SK-N-SH (cell line): Measurements from ENCODE around the gene ZNF398. TPM values are rescaled to one million over a fixed set of nuclear protein-coding genes. Genes with fewer than 3 reads are reported as not detected.

ENCODE experiments used
- CTCF ChIA-PET: fragments of 300-600, 350-600 bp; formaldehyde crosslinking; extraction: SDS; loops from one replicate; lab custom pipeline; 2021; lab: Yijun Ruan, JAX
- POLR2A ChIA-PET: fragments of 350-600 bp; sonication (Branson Sonifier 250); formaldehyde crosslinking; extraction: SDS; loops from one replicate; lab custom pipeline; 2020; ENCODE audit warnings: antibody characterized with exemption, inconsistent platforms; lab: Yijun Ruan, JAX
- DNase-seq: peaks from one replicate; pipeline ENCODE4 v3.0.0; 2012
- H2AFZ ChIP-seq: fragments of 200-600 bp; sonication (generic); 2 replicates; pipeline ENCODE4 v1.8.1; 2016; ENCODE audit warnings: antibody characterized with exemption, mild to moderate bottlenecking, low read depth
- H3F3A ChIP-seq: fragments of 200-600 bp; sonication (generic); replicated peaks from 2 replicates; pipeline ENCODE3; 2016; ENCODE audit warnings: antibody characterized with exemption, mild to moderate bottlenecking; ENCODE audit not compliant: insufficient read depth
- H3K27ac ChIP-seq, 2 experiments: fragments of 200-500 bp in 1 of 2; fragments of 200-600 bp in 1 of 2; sonication (Bioruptor generic) in 1 of 2; sonication (generic), shearing (Covaris generic) in 1 of 2; 2 replicates each; pipeline versions ENCODE4 v1.5.1 to v1.6.1; 2014 to 2016; ENCODE audit warnings: low read depth in 2 of 2, inconsistent platforms in 1 of 2, low read length in 1 of 2, mild to moderate bottlenecking in 1 of 2, mixed read lengths in 1 of 2
- H3K27me3 ChIP-seq: fragments of 200-600 bp; sonication (generic), shearing (Covaris generic); 2 replicates; pipeline ENCODE4 v1.6.1; 2016; ENCODE audit warnings: mixed run types; ENCODE audit not compliant: insufficient read depth
- H3K36me3 ChIP-seq, 2 experiments: fragments of 200-500 bp in 1 of 2; fragments of 200-600 bp in 1 of 2; sonication (Bioruptor generic) in 1 of 2; sonication (generic) in 1 of 2; replicated peaks in 1 of 2; 2 replicates each; pipeline versions ENCODE3 to v1.5.1; 2014 to 2016; ENCODE audit warnings: low read length in 1 of 2, mild to moderate bottlenecking in 1 of 2; ENCODE audit not compliant: insufficient read depth in 2 of 2, control insufficient read depth in 1 of 2
- H3K4me1 ChIP-seq, 2 experiments: fragments of 200-500 bp in 1 of 2; fragments of 200-600 bp in 1 of 2; sonication (Bioruptor generic) in 1 of 2; sonication (generic), shearing (Covaris generic) in 1 of 2; 2 replicates each; pipeline versions ENCODE4 v1.5.1 to v1.6.1; 2014 to 2016; ENCODE audit warnings: low read depth in 1 of 2, low read length in 1 of 2, mixed run types in 1 of 2; ENCODE audit not compliant: insufficient read depth in 2 of 2, control insufficient read depth in 1 of 2
- H3K4me2 ChIP-seq: fragments of 200-600 bp; sonication (generic), shearing (Covaris generic); 2 replicates; pipeline ENCODE4 v1.6.1; 2017; ENCODE audit warnings: mixed run types
- H3K4me3 ChIP-seq, 2 experiments: fragments of 200-500 bp in 1 of 2; fragments of 200-600 bp in 1 of 2; sonication (Bioruptor generic) in 1 of 2; sonication (generic), shearing (Covaris generic) in 1 of 2; 2 replicates each; pipeline versions ENCODE4 v1.5.1 to v1.8.1; 2014 to 2016; ENCODE audit warnings: low read depth in 2 of 2, inconsistent platforms in 1 of 2, low read length in 1 of 2, mild to moderate bottlenecking in 1 of 2, mixed read lengths in 1 of 2, moderate library complexity in 1 of 2
- H3K79me2 ChIP-seq: fragments of 200-600 bp; sonication (generic); 2 replicates; pipeline ENCODE4 v1.8.1; 2017; ENCODE audit warnings: mild to moderate bottlenecking; ENCODE audit not compliant: insufficient read depth
- H3K9ac ChIP-seq: fragments of 200-600 bp; sonication (generic); 2 replicates; pipeline ENCODE4 v1.6.1; 2017; ENCODE audit warnings: mixed run types
- H3K9me2 ChIP-seq: fragments of 200-600 bp; sonication (generic); 2 replicates; pipeline ENCODE4 v1.6.1; 2017; ENCODE audit warnings: mixed run types
- H3K9me3 ChIP-seq: fragments of 200-600 bp; sonication (generic); 2 replicates; pipeline ENCODE4 v1.6.1; 2017; ENCODE audit warnings: mixed run types, mild to moderate bottlenecking, moderate library complexity
- H4K20me1 ChIP-seq: fragments of 200-600 bp; sonication (generic); 2 replicates; pipeline ENCODE4 v1.6.1; 2017; ENCODE audit warnings: mild to moderate bottlenecking, mixed run types; ENCODE audit not compliant: insufficient read depth
- CTCF ChIP-seq: fragments of 200-600 bp; sonication (generic); IDR thresholded peaks from 2 replicates; pipeline ENCODE4 v1.6.1; 2017; ENCODE audit warnings: antibody characterized with exemption, mild to moderate bottlenecking, moderate library complexity
- ELF1 ChIP-seq: IDR thresholded peaks from 2 replicates; pipeline ENCODE4 v1.4.0; 2012
- EP300 ChIP-seq, 2 experiments: IDR thresholded peaks; 2 replicates each; pipeline versions ENCODE4 v1.4.0 to v1.6.1; 2012; ENCODE audit warnings: borderline replicate concordance in 1 of 2, low read depth in 1 of 2, low read length in 1 of 2
- EZH2phosphoT487 ChIP-seq: fragments of 200-600 bp; sonication (generic); IDR thresholded peaks from 2 replicates; pipeline ENCODE4 v1.6.1; 2017; ENCODE audit warnings: low read depth, mixed run types, mild to moderate bottlenecking, antibody characterized with exemption, moderate library complexity, borderline replicate concordance
- FOSL2 ChIP-seq: IDR thresholded peaks from 2 replicates; pipeline ENCODE4 v1.4.0; 2012; ENCODE audit warnings: low read depth, mild to moderate bottlenecking, moderate library complexity, borderline replicate concordance
- FOXJ3 ChIP-seq: sonication (generic); formaldehyde crosslinking; IDR thresholded peaks from 2 replicates; pipeline ENCODE4 v1.5.1; 2020; ENCODE audit warnings: mild to moderate bottlenecking, missing genetic modification reagents
- FOXM1 ChIP-seq: IDR thresholded peaks from 2 replicates; pipeline ENCODE4 v1.4.0; 2012; ENCODE audit warnings: low read depth, mild to moderate bottlenecking
- GABPA ChIP-seq: IDR thresholded peaks from 2 replicates; pipeline ENCODE4 v1.4.0; 2012; ENCODE audit warnings: low read depth, mild to moderate bottlenecking
- GATA2 ChIP-seq: sonication (generic); formaldehyde crosslinking; IDR thresholded peaks from 2 replicates; pipeline ENCODE4 v1.5.0; 2020; ENCODE audit warnings: mild to moderate bottlenecking, missing genetic modification reagents
- MXI1 ChIP-seq: IDR thresholded peaks from 2 replicates; pipeline ENCODE4 v1.6.1; 2012; ENCODE audit warnings: mild to moderate bottlenecking, low read depth, low read length, improper control_type of control experiment
- NFIC ChIP-seq: IDR thresholded peaks from 2 replicates; pipeline ENCODE4 v1.4.0; 2012; ENCODE audit warnings: borderline replicate concordance
- RCOR1 ChIP-seq: fragments of 150-350 bp; IDR thresholded peaks from 2 replicates; pipeline ENCODE4 v1.6.1; 2017; ENCODE audit warnings: antibody characterized with exemption, low read length
- RFX5 ChIP-seq: IDR thresholded peaks from 2 replicates; pipeline ENCODE4 v1.6.1; 2012; ENCODE audit warnings: mild to moderate bottlenecking, improper control_type of control experiment, low read length
- SIN3A ChIP-seq: IDR thresholded peaks from 2 replicates; pipeline ENCODE4 v1.6.1; 2012; ENCODE audit warnings: low read depth, mild to moderate bottlenecking, low read length, moderate library complexity, borderline replicate concordance
- TCF12 ChIP-seq: IDR thresholded peaks from 2 replicates; pipeline ENCODE4 v1.4.0; 2012
- TEAD4 ChIP-seq: IDR thresholded peaks from 2 replicates; pipeline ENCODE4 v1.4.0; 2012; ENCODE audit warnings: mild to moderate bottlenecking, borderline replicate concordance; ENCODE audit not compliant: insufficient read depth
- USF2 ChIP-seq: fragments of 150-350 bp; IDR thresholded peaks from 2 replicates; pipeline ENCODE4 v1.6.1; 2017; ENCODE audit warnings: antibody characterized with exemption, low read length, low read depth, borderline replicate concordance
- WGBS: methylation state at CpG from one replicate; pipeline ENCODE4 v1.1.6; 2017; ENCODE audit warnings: low lambda C conversion rate; 5-methylcytosine and 5-hydroxymethylcytosine counted together
- polyA plus RNA-seq, 3 experiments: library from polyadenylated mRNA; depleted of rRNA; stranded (reverse); fragments of >200 nt; gene quantifications; 2 replicates each; pipeline ENCODE4 v1.2.3, GENCODE V29; 2012

ZNF398 gene
- polyA plus RNA-seq, 1 of the 3 experiments (the other 2 are of a cell fraction): 4.5 TPM

- TF ChIP-seq EZH2phosphoT487: no peak
- TF ChIP-seq USF2: no peak
- TF ChIP-seq FOXM1: no peak
- no peak for TF ChIP-seq RFX5
- TF ChIP-seq NFIC: no peak
- no peak for TF ChIP-seq TEAD4
- TF ChIP-seq SIN3A: no peak
- no peak for TF ChIP-seq RCOR1
- no peak for TF ChIP-seq TCF12
- no peak for TF ChIP-seq GABPA
- no peak for TF ChIP-seq FOSL2
- TF ChIP-seq FOXJ3: no peak
- no peak for TF ChIP-seq EP300 (IDR thresholded peaks at IDR 0.05; ENCODE audit: borderline replicate concordance in 1 of 2, low read depth in 1 of 2, low read length in 1 of 2)
- TF ChIP-seq GATA2 (CRISPR knock-in tag): no peak
- TF ChIP-seq CTCF: no peak
- TF ChIP-seq ELF1: no peak
- TF ChIP-seq MXI1: no peak
- H3K4me1 ChIP-seq: peaks cover 0 to 7% of the 10 kb centered on the region in 2 experiments; a peak in 1 of 4 replicates
- ChIA-PET CTCF (interaction anchor here (0.6 to 2.2 kb wide), 6 partner anchors 10 to 62 kb away, joined by 3 to 12 read pairs (median 4); partner anchors contain the start of genes ZNF398 and ZNF425), POLR2A (interaction anchor here (1.0 kb wide), 1 partner anchor 42 kb away, joined by 4 read pairs; no protein-coding TSS in a partner anchor)
- no peaks in the 10 kb centered on the region for H3K9me3 ChIP-seq
- H2AFZ ChIP-seq: no peak overlapping the region; the same call in 1 of the 2 replicates
- 24% methylated on average over 12 of the region's 12 CpGs for WGBS
- peak overlapping the region; percentile 38; the same call in 1 of the 2 replicates for H3K4me2 ChIP-seq
- no peaks in the 10 kb centered on the region for H4K20me1 ChIP-seq
- H3K4me3 ChIP-seq: no peak overlapping the region
- no peaks in the 10 kb centered on the region for H3K9me2 ChIP-seq
- H3F3A ChIP-seq: peaks cover 11% of the 10 kb centered on the region
- H3K27ac ChIP-seq: peak overlapping the region in 1 of 2 experiments; percentile 23; a peak in 2 of 4 replicates
- H3K9ac ChIP-seq: no peak overlapping the region
- H3K79me2 ChIP-seq: no peaks in the 10 kb centered on the region
- H3K36me3 ChIP-seq: no peaks in the 10 kb centered on the region
- peak; percentile 48 for DNase-seq
- H3K27me3 ChIP-seq: no peaks in the 10 kb centered on the region; the same call in 1 of the 2 replicates
Measured at GRCh38 chr7:149188637-149189259, 41.5 kb downstream of the ZNF398 start.
